ENCODE results near the gene SLC43A2.
A peak's percentile ranks its signal among the peaks of the same experiment; 100 is the strongest.

The SLC43A2 gene

DNA sequence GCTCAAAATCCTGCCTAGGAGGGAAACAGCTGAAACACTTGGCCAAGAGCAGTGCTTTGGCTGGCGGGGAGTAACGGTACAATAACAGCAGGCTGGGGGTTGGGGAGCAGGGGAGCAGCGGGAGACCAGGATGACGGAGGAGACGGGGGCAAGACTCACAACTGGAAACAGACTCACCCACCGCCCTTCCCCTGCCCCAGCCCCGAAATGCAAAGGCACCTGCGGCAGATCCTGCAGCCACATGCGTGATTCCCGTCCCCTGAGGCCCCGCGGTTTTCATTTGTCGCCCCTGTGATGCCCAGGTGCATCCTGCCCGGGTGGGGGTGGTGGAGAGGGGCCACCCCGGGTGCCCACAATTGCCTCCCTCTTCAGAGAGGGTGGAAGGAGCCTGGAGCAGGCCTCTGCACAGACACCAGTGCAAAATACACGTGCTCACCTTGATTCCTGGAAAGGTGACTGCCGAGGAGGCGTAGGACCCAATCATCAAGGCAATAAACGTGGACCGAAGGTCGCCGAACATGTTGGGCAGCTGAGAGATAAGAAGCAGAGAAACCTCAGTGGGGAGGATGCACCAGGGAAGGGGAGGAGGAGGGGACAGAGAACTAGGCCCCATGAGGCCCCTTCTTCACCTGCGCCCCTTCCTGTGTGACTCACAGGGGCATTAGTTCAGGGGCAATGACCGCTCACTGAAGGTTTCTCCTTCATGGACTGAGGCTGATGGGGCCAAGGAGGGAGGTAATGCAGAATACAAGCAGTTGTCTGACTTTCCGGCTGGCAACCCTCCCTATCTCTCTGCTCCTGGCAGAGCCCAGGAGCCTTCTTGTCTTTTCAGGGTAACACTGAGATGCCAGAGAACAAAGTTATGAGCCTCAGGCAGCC, 35.6 kb downstream of the SLC43A2 start:
- TF ChIP-seq, protein P1, sequence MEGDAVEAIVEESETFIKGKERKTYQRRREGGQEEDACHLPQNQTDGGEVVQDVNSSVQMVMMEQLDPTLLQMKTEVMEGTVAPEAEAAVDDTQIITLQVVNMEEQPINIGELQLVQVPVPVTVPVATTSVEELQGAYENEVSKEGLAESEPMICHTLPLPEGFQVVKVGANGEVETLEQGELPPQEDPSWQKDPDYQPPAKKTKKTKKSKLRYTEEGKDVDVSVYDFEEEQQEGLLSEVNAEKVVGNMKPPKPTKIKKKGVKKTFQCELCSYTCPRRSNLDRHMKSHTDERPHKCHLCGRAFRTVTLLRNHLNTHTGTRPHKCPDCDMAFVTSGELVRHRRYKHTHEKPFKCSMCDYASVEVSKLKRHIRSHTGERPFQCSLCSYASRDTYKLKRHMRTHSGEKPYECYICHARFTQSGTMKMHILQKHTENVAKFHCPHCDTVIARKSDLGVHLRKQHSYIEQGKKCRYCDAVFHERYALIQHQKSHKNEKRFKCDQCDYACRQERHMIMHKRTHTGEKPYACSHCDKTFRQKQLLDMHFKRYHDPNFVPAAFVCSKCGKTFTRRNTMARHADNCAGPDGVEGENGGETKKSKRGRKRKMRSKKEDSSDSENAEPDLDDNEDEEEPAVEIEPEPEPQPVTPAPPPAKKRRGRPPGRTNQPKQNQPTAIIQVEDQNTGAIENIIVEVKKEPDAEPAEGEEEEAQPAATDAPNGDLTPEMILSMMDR (IDR thresholded peaks at IDR 0.05; ENCODE audit: low read depth, low read length, missing control alignments) = no peak
- no peak for DNase-seq (ENCODE audit: low read depth)
- peak overlapping the region; percentile 9 for H3K4me3 ChIP-seq (ENCODE audit: low read depth, low read length)

DNA sequence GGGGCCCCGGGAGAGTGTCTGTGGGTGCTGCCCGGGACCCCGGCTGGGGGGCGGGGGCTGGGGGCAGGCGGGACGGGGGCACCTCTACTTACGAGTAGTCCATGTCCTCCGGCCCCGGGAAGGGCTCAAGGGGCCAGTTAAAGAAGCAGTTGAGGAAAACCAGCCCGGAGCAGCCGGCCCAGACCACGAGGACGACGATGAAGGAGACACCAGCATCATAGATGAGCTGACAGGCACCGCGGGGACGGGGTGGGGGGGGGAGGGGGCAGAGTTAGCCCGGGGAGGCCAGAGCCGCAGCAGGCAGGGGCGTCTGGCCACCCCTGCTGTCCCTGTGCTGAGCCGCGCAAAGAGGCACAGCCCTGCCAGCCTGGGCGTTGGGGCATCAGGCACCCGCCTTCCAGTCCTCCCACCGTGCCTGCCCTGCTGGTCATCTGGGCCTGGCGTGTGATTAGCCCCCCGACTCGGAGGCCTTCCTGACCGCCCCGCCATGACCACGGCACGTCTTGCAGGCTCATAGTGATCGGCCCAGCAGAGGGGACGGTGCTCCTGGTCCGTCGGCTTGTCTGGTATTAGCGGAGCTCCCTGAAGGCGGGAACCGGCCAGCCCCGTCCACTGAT, 37.1 kb downstream of the SLC43A2 start:
- H3K4me3 ChIP-seq (ENCODE audit: low read depth, low read length) = no peak overlapping the region
- TF ChIP-seq, protein P1 (IDR thresholded peaks at IDR 0.05; ENCODE audit: low read depth, low read length, missing control alignments) = no peak
- no peak for DNase-seq (ENCODE audit: low read depth)

- DNase-seq (ENCODE audit: low read depth) = no peak
- TF ChIP-seq, protein P1 (IDR thresholded peaks at IDR 0.05; ENCODE audit: low read depth, low read length, missing control alignments) = no peak
- no peak overlapping the region for H3K4me3 ChIP-seq (ENCODE audit: low read depth, low read length)
Observed at GRCh38 chr17:1590747-1591473, 37.7 kb downstream of the SLC43A2 start.

DNA sequence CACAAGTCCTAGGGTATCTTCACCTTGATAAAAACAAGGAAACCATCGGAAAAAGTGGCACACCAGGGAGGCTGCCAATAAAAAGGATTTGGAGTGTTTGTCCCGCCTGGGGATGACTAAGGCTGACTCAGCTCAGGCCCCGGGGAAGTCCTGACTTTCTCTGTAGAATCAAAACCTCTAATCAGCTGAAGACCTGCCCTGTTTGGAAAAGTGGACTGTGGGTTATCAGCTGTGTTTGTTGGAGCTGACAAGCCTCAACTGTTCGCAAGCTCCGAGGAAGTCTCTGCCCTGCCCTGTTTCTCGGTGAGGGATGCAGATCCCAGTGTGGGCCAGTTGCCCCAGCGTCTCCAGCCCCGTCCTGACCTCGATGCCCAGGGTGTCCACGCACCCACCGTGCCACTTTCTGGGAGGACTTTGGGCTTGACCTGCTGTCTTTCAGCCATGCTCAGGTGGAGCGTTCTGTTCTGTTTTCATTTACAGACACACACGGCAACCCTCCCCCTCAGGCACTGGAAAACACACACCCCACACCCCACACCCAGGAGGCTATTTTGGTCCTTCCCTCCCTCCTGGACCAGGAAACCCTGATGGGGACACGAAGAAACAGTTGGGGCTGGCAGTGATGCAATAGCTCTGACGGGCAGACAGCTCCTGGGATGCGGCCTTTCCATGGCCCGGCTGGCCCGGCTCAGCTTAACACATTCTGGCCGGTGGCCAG, 38.4 kb downstream of the SLC43A2 start:
- H3K4me3 ChIP-seq (ENCODE audit: low read depth, low read length) = no peak overlapping the region
- TF ChIP-seq, protein P1 (IDR thresholded peaks at IDR 0.05; ENCODE audit: low read depth, low read length, missing control alignments) = no peak
- no peak for DNase-seq (ENCODE audit: low read depth)

- TF ChIP-seq, protein P1 (IDR thresholded peaks at IDR 0.05; ENCODE audit: low read depth, low read length, missing control alignments) = no peak
- DNase-seq (ENCODE audit: low read depth) = no peak
- H3K4me3 ChIP-seq (ENCODE audit: low read depth, low read length) = no peak overlapping the region
Observed at GRCh38 chr17:1588821-1589585, 39.6 kb downstream of the SLC43A2 start.

GRCh38 chr17:1584167-1584566, 44.5 kb downstream of the SLC43A2 start:
- DNase-seq (ENCODE audit: low read depth) = no peak
- TF ChIP-seq, protein P1 (IDR thresholded peaks at IDR 0.05; ENCODE audit: low read depth, low read length, missing control alignments) = no peak
- no peak overlapping the region for H3K4me3 ChIP-seq (ENCODE audit: low read depth, low read length)
